GM21423 (cell line): ENCODE data around the gene CLHC1.
"Not testable (repeated sequence)": the region's sequence is repeated elsewhere in the genome, so short reads cannot be mapped to it uniquely, and the experiment has no call there.

Experiments
- ATAC-seq: cut with Tn5 transposase; IDR thresholded peaks from one replicate; pipeline ENCODE4 v1.9.1; 2021; ENCODE audit warnings: mild to moderate bottlenecking, moderate library complexity; ENCODE audit not compliant: unreplicated experiment

Gene CLHC1

DNA sequence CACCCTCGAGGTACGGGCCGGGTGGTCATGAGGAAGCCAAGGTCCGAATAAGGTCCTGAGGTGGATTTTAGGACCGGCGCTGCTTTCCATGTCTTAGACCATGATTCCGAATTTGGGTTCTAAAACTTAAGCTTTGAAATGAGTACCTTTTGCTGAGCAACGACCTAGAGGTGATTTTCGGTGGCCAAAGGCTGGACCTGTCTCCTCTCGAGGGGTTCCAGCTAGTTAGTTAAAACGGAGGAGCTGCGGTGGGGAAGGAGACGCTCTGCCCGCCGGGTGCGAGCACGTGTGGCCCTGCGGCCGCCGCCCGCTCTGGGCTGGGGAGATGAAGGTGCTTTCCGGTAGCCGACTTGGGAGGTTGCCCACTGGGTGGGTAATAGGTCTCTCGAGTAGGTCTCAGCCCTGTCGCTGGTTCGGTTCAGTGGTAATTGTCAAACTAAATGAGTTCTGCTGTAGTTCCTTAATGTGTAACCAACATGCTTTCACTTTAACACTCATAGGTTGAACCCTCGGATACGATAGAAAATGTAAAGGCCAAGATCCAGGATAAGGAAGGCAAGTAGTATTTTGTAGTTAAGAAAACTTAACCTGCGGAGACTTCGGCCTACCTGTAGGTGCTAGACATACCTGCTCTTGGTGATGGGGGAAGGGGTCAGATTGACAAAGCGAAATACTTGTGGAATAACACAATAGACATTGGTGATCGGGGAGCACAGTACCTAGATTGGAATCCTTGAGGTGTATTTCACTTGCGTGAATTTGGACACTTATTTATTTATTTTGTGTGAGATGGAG, 967 bp upstream of the CLHC1 start:
- peak; percentile 31 for ATAC-seq

- no peak for ATAC-seq
These were observed 478 bp downstream of the CLHC1 start for GRCh38 chr2:55231546-55232083.

GRCh38 chr2:55230551-55230950, 1.5 kb downstream of the CLHC1 start:
- no peak for ATAC-seq

- no peak for ATAC-seq
These were observed 2.9 kb downstream of the CLHC1 start for GRCh38 chr2:55229221-55229620.

DNA sequence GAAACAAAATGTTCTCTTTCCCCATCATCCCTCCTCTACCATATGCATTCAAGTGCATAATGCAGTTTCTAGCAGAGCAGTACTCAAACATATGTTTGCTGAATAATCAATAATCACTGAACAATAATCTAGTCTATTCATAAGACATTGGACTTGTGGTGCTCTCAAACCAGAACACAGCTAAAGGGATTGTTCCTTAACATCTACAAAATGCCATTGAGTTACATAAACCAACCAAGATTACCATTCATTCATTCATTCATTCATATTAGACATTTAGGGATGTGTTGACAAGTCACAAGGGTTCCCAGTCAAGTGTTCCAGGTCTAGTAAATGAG, 3.9 kb downstream of the CLHC1 start:
- ATAC-seq = no peak

DNA sequence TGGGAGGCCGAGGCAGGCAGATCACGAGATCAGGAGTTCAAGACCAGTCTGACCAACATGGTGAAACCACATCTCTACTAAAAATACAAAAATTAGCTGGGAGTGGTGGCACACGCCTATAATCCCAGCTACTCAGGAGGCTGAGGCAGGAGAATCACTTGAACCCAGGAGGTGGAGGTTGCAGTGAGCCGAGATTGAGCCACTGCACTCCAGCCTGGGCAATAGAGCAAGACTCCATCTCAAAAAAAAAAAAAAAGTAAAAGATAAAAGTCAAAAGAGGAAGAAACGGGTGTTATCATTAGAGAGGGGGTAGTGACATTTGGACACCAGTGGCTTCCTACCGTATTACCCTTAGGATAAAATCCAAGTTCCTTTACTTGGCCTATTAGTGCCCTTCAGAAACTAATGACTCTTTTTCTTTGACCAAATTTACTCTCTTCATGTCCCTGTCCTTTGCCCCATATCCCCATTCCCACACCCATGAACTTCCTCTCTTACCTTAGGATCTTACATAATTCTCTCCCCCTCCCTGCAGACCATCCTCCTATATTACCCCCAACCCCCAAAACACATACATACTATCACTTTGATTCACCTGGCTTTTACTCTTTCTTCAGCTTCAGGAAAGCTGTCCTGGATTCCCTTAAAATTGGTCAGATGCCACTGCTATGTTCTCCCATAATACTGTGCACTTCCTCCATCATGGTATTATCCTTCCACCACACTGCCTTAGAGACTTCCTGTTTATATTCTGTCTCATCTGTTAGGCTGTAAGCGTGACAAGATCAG, 4.5 kb downstream of the CLHC1 start:
- not testable (repeated sequence) for ATAC-seq

DNA sequence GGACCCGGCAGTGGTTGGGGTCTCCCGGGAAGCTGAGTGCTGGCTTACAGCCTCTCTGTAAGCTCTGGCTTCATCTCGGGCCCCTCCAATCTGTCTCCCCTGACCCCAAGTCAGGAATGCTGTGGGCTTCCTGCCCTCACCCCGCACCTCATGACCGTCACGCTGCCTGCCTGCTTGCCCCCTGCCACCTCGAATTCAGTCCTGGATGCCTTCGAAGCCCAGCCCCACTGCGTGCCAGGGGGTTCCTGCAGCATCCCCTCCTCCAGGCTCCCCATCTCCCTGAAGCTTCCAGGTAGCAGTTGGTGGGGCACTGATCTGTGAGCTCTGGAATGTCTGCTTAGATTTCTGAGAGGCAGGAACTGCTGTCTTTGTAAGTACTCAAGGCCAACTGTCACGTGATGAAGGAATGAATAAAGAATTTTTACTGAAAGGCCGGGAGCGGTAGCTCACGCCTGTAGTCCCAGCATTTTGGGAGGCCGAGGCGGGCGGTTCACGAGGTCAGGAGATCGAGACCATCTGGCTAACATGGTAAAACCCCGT, 6.5 kb downstream of the CLHC1 start:
- no peak for ATAC-seq

- ATAC-seq = no peak
These were observed 7.3 kb downstream of the CLHC1 start for GRCh38 chr2:55224761-55225261.

DNA sequence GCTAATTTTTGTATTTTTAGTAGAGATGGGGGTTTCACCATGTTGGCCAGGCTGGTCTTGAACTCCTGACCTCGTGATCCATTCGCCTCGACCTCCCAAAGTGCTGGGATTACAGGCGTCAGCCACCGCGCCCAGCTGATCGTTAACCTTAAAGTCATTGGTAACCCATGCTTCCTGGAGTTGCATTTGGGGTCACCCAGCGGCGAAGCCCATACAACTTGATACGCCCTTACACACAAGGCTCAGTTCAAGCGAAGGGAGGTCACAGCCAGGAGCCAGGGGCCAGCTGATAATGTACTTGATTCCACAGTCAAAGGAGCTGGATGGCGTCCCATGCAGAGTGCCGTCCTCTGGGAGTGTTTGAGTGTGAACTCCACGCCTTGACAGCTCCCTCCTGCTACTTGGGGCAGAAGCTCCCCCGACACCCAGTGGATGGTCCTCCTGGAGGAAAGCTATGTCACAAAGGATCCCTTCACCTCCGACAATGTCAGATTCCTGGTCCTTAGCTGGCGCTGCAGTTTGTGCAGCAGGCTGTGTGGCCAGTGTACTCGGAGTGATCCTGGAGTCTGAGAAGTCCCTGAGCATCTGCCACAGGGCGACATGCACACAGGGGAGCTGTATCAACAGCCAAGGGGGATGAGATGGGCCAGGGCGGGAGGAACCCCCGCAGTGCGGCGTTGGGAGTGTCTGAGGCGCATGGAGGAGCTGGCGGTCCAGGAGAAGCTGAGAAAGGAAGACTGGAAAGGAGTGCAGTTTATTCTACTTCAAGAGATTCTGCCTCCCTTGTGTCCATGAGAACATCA, 7.9 kb downstream of the CLHC1 start:
- no peak for ATAC-seq

DNA sequence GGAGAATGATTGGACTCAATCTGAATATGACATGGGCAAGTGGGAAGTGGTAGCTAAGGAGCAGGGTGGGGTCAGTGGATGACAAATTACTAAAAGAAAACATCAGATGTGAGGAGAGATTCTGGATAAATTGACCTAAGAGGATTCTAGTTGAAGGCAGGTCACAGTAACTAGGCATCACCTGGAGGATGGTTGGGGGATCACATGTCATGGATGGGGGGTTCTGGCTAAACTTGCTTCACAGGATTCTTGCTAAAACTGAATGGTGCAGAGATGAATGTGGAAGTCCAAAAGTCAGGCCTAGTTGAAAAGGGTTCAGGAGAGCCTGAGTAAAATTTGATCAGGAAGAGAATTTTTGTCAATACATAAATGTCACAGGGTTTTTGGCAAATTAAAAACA, 18.3 kb downstream of the CLHC1 start:
- ATAC-seq = no peak

GRCh38 chr2:55204950-55205349, 27.1 kb downstream of the CLHC1 start:
- ATAC-seq = no peak

DNA sequence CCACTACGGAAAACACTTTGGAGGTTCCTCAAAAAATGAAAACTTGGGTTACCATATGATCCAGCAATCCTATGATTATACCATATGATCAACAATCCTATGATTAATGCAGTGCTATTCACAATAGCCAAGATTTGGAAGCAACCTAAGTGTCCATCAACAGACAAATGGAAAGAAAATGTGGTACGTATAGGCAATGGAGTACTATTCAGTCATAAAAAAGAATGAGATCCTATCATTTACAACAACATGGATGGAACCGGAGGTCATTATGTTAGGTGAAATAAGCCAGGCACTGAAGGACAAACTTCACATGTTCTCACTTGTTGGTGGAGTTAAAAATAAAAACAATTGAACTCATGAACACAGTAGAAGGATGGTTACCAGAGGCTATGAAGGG, 27.6 kb downstream of the CLHC1 start:
- no peak for ATAC-seq

- ATAC-seq = no peak
These were observed 31.7 kb downstream of the CLHC1 start for GRCh38 chr2:55200416-55200815.

GRCh38 chr2:55196526-55196925, 35.6 kb downstream of the CLHC1 start:
- ATAC-seq = no peak

DNA sequence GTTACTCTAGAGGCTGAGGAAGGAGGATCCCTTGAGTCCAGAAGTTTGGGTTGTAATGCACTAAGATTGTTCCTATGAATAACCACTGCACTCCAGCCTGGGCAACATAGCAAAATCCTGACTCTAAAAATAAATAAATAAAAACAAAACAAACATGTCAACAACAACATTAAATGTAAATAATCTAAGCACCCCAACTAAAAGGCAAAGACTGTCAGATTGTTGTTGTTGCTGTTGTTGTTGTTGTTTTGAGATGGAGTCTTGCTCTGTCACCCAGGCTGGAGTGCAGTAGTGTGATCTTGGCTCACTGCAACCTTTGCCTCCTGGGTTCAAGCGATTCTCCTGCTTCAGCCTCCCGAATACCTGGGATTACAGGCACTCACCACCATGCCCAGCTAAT, 40.2 kb downstream of the CLHC1 start:
- ATAC-seq = not testable (repeated sequence)

DNA sequence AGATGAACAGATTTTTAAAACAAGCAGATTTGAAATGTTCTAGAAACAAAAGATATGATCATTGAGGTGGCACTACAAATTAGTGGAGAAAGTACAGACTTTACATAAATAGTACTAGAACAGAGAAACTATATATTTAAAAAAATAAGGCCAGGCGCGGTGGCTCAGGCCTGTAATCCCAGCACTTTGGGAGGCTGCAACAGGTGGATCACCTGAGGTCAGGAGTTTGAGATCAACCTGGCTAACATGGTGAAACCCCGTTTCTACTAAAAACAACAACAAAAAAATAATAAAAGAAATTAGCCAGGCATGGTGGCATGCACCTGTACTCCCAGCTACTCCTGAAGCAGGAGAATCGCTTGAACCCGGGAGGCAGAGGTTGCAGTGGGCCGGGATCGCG, 45.3 kb downstream of the CLHC1 start:
- not testable (repeated sequence) for ATAC-seq

DNA sequence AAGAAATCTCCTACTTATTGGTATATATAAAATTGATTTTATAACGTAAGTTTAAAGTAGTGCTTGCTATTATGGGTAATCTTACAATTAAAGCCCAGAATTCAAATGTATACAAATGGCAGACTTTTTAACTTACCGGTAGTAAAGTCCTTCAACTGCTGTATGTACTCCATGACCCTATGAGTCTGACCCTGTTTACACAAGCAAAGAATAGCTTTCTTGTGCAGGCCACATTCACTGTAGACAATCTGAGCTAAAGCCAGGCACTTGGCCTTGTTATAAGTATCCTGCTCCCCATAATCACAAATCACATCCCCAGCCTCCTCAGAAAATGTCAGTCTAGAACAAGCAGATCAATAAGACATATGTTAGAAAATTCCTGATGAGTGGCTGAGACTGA, 51.7 kb downstream of the CLHC1 start:
- ATAC-seq = no peak

GRCh38 chr2:55176094-55176415, 56.0 kb downstream of the CLHC1 start:
- ATAC-seq = no peak

GRCh38 chr2:55175254-55176093, 56.6 kb downstream of the CLHC1 start:
- no peak for ATAC-seq

DNA sequence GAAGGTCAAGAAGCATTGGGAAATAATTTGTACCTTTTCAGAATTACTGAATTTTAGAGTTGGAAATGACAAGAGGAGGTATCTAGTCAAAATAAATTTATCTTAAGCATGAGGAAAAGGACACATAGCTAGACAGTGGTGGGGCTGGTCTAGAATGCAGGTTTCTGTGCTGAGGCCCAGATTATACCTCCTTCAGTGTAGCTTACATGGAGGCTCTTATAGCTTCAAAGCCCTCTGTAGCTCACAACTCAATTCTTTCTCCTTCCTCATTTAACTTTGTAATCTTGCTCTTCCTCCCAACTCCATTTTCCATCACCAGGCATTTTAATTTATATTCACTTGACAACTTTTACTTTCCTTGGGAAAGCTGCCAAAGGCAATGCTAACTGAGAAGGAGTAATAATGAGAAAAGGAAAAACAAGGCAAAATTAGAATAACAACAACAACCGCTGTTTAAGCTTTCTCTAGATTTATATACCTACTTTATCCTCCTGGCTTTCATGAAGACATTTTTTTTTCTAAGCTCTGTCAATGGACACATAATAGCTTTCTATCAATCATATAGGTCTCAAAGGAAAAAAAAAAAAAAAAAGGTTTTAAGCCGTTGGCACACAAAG, 58.5 kb downstream of the CLHC1 start:
- ATAC-seq = no peak
